K562 (cell line): Measurements from ENCODE around the gene OR56A5.

ENCODE experiments used
- ATF1 ChIP-seq, 2 experiments: fragments of 450-650 bp in 1 of 2; IDR thresholded peaks; 2 replicates each; pipeline ENCODE4 v1.6.1; 2016; ENCODE audit warnings: missing compliant biosample characterization in 1 of 2, missing genetic modification characterization in 1 of 2
- CHCHD3 ChIP-seq: fragments of 250-450 bp; sonication (Bioruptor Pico); IDR thresholded peaks from 2 replicates; pipeline ENCODE4 v2.1.2; 2022; ENCODE audit warnings: mild to moderate bottlenecking
- CTCF ChIP-seq, 3 experiments: IDR thresholded peaks in 2 of 3; conservative IDR thresholded peaks in 1 of 3; 2 replicates each; pipeline ENCODE4 v1.5.1; 2011 to 2012; ENCODE audit warnings: low read length in 3 of 3, mild to moderate bottlenecking in 3 of 3, control low read depth in 2 of 3, improper control_type of control experiment in 1 of 3, inconsistent platforms in 1 of 3, low read depth in 1 of 3, mixed read lengths in 1 of 3, moderate library complexity in 1 of 3; ENCODE audit not compliant: insufficient read depth in 2 of 3
- EZH2 ChIP-seq: IDR thresholded peaks from 2 replicates; pipeline ENCODE4 v1.6.1; 2012; ENCODE audit warnings: low read depth, mild to moderate bottlenecking, inconsistent platforms, low read length, borderline replicate concordance
- FOXK2 ChIP-seq, 2 experiments: fragments of 450-650 bp; IDR thresholded peaks in 1 of 2; conservative IDR thresholded peaks in 1 of 2; 2 replicates each; pipeline ENCODE4 v1.6.1; 2016; ENCODE audit warnings: low read depth in 2 of 2, mild to moderate bottlenecking in 1 of 2
- HBP1 ChIP-seq: fragments of 450-650 bp; formaldehyde crosslinking; IDR thresholded peaks from 2 replicates; pipeline ENCODE4 v1.4.0; 2022; ENCODE audit warnings: missing genetic modification characterization
- NR2C2 ChIP-seq, 2 experiments: fragments of 200-800 bp in 1 of 2; sonication (Bioruptor generic) in 1 of 2; sonication (generic) in 1 of 2; formaldehyde crosslinking in 1 of 2; IDR thresholded peaks; 2 replicates each; pipeline versions ENCODE4 v1.6.1 to v1.8.0; 2016 to 2022; ENCODE audit warnings: mild to moderate bottlenecking in 1 of 2, missing compliant biosample characterization in 1 of 2, missing genetic modification characterization in 1 of 2, missing genetic modification reagents in 1 of 2
- PCBP1 ChIP-seq: fragments of 200-400 bp; formaldehyde crosslinking; IDR thresholded peaks from 2 replicates; pipeline ENCODE4 v1.6.1; 2018; ENCODE audit warnings: mild to moderate bottlenecking, low read depth, low read length; ENCODE audit not compliant: poor library complexity, severe bottlenecking
- POLR2AphosphoS5 ChIP-seq: IDR thresholded peaks from 2 replicates; pipeline ENCODE4 v1.6.1; 2011; ENCODE audit warnings: mild to moderate bottlenecking, low read depth, low read length, moderate library complexity; ENCODE audit not compliant: control insufficient read depth, insufficient read depth

GRCh38 chr11:5930614-5931013 is 37.7 kb downstream of the OR56A5 start:
- TF ChIP-seq EZH2 (no peak), CTCF (IDR thresholded peaks at IDR 0.05 in 2 of 3, conservative IDR thresholded peaks at IDR 0.05 in 1 of 3; ENCODE audit: insufficient read depth in 2 of 3, low read depth in 1 of 3, low read length in 3 of 3) (no peak), FOXK2 (conservative IDR thresholded peaks at IDR 0.05 in 1 of 2, IDR thresholded peaks at IDR 0.05 in 1 of 2; ENCODE audit: low read depth in 2 of 2) (no peak), HBP1 (CRISPR knock-in tag) (no peak), NR2C2 (CRISPR knock-in tag; IDR thresholded peaks at IDR 0.05) (no peak), NR2C2 (tag; IDR thresholded peaks at IDR 0.05) (no peak), PCBP1 (no peak), ATF1 (CRISPR knock-in tag; IDR thresholded peaks at IDR 0.05) (no peak), ATF1 (tag; IDR thresholded peaks at IDR 0.05) (no peak), CHCHD3 (CRISPR knock-in tag) (no peak), POLR2AphosphoS5 (no peak)
